Uterus (tissue), 2 donors: Measurements from ENCODE around the gene MIA3.

Experiments
- POLR2A ChIP-seq, 2 donors: fragments of 450-650 bp; IDR thresholded peaks; one replicate each; pipeline ENCODE4 v1.6.1; 2016; ENCODE audit warnings: antibody characterized with exemption in 2 of 2, mild to moderate bottlenecking in 1 of 2, moderate library complexity in 1 of 2
- TF ChIP-seq, protein P1 (sequence below), 4 experiments: fragments of 200-600 bp in 2 of 4; fragments of 450-650 bp in 2 of 4; sonication (generic) in 2 of 4; IDR thresholded peaks; one replicate each; pipeline ENCODE4 v1.5.1; 2016 to 2019; ENCODE audit warnings: antibody characterized with exemption in 4 of 4, mild to moderate bottlenecking in 2 of 4, moderate library complexity in 1 of 4

DNA sequence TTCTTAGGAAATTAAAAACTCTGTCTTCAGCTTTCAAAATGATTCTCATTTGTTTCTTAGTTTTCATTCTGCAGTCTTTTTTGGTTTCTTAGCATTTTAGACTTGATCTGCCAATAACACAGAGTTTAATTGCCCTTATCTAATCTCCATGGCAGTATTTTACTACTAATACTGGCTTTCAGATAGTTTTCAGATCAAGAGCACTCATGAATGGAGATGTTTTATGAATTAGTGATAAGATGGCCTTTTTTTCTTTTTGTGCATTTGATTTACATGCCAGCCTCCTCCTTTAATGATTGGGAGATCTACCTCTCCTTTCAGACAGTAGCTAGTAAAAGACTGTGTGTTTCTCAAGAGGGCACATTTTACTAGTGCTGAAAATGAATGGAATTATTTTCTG is 5.6 kb downstream of the MIA3 start:
- TF ChIP-seq, protein P1, sequence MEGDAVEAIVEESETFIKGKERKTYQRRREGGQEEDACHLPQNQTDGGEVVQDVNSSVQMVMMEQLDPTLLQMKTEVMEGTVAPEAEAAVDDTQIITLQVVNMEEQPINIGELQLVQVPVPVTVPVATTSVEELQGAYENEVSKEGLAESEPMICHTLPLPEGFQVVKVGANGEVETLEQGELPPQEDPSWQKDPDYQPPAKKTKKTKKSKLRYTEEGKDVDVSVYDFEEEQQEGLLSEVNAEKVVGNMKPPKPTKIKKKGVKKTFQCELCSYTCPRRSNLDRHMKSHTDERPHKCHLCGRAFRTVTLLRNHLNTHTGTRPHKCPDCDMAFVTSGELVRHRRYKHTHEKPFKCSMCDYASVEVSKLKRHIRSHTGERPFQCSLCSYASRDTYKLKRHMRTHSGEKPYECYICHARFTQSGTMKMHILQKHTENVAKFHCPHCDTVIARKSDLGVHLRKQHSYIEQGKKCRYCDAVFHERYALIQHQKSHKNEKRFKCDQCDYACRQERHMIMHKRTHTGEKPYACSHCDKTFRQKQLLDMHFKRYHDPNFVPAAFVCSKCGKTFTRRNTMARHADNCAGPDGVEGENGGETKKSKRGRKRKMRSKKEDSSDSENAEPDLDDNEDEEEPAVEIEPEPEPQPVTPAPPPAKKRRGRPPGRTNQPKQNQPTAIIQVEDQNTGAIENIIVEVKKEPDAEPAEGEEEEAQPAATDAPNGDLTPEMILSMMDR (IDR thresholded peaks at IDR 0.05) = no peak
- no peak for TF ChIP-seq POLR2A (IDR thresholded peaks at IDR 0.05)
